HFFc6 (cell line): ENCODE results near the gene UGT2B15. TPM values are rescaled to one million over a fixed set of nuclear protein-coding genes. Genes with fewer than 3 reads are reported as not detected.
"Not testable (repeated sequence)": the region's sequence is repeated elsewhere in the genome, so short reads cannot be mapped to it uniquely, and the experiment has no call there.

Experiments
- DNase-seq: peaks from one replicate; pipeline ENCODE4 v3.0.0-alpha.2; 2018
- H3K27ac Mint-ChIP-seq: 2 replicates; pipeline ENCODE4 v1.8.0; 2020; ENCODE audit warnings: mild to moderate bottlenecking, mixed read lengths
- H3K27me3 Mint-ChIP-seq: 2 replicates; pipeline ENCODE4 v1.8.0; 2021; ENCODE audit warnings: mild to moderate bottlenecking, moderate library complexity, mixed read lengths; ENCODE audit not compliant: insufficient read depth
- H3K36me3 Mint-ChIP-seq: 2 replicates; pipeline ENCODE4 v1.8.0; 2021; ENCODE audit warnings: low read depth, mixed read lengths
- H3K4me1 Mint-ChIP-seq: 2 replicates; pipeline ENCODE4 v1.8.0; 2020; ENCODE audit warnings: low read depth, mixed read lengths
- H3K4me3 Mint-ChIP-seq: 2 replicates; pipeline ENCODE4 v1.8.0; 2020; ENCODE audit warnings: mild to moderate bottlenecking, moderate library complexity, mixed read lengths
- H3K9me3 Mint-ChIP-seq: 2 replicates; pipeline ENCODE4 v1.8.0; 2020; ENCODE audit warnings: mild to moderate bottlenecking, mixed read lengths
- CTCF ChIP-seq: fragments of 200-600 bp; sonication (generic); IDR thresholded peaks from 2 replicates; pipeline ENCODE4 v1.5.0; 2021; ENCODE audit warnings: antibody characterized with exemption, mild to moderate bottlenecking
- total RNA-seq, 6 experiments: library from RNA; stranded (reverse); fragmentation: NEBNext Ultra II Directional; extraction: Animal tissue kit (Norgen Biotek cat#: 25700); gene quantifications; 2 replicates in 1 of 6; 3 replicates in 5 of 6; pipeline ENCODE4 v1.2.3, GENCODE V29; 2021

Gene UGT2B15
- total RNA-seq, 6 experiments from 2014 or later = not detected

DNA sequence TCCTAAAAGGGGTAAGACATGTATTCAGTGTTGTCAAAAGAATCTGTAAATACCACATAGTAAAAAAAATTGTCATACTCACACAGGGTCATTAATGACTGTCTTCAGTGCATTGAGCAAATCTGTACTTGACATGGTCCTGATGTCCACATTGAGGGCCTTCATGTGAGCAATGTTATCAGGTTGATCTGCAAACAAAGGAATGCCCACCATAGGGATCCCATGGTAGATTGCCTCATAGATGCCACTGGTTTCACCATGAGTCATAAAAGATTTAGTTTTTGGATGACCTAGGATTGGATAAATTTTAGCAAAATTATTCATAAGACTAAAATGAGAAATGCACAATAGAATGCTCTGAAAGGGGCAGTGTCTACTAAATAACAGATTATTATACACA, 38.1 kb upstream of the UGT2B15 start:
- H3K27ac Mint-ChIP-seq = no peak overlapping the region
- no peak overlapping the region for H3K4me3 Mint-ChIP-seq
- TF ChIP-seq CTCF = no peak
- H3K36me3 Mint-ChIP-seq = no peaks in the 10 kb centered on the region; the same call in 1 of the 2 replicates
- H3K9me3 Mint-ChIP-seq = peaks cover 16% of the 10 kb centered on the region
- no peaks in the 10 kb centered on the region for H3K27me3 Mint-ChIP-seq
- DNase-seq = no peak
- no peaks in the 10 kb centered on the region for H3K4me1 Mint-ChIP-seq

GRCh38 chr4:68703168-68703567, 32.7 kb upstream of the UGT2B15 start:
- H3K4me1 Mint-ChIP-seq, DNase-seq, H3K27me3 Mint-ChIP-seq, H3K4me3 Mint-ChIP-seq, H3K27ac Mint-ChIP-seq, H3K36me3 Mint-ChIP-seq: not testable (repeated sequence)
- peaks cover 19% of the 10 kb centered on the region for H3K9me3 Mint-ChIP-seq

DNA sequence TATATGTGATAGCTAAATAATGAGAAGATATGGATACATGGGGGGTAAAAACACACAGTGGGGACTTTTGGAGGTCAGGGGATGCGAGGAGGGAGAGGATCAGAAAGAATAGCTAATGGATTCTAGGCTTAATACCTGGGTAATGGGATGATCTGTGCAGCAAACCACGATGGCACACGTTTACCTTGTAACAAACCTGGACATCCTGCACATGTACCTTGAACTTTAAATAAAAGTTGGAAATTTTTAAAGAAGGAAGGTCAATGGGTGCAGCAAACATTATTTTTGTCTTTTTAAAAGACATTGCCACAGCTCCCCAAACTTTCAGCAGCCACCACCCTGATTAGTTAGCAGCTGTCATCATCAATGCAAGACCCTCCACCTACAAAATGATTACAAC, 29.7 kb upstream of the UGT2B15 start:
- peaks cover 26% of the 10 kb centered on the region for H3K9me3 Mint-ChIP-seq
- no peak for TF ChIP-seq CTCF

DNA sequence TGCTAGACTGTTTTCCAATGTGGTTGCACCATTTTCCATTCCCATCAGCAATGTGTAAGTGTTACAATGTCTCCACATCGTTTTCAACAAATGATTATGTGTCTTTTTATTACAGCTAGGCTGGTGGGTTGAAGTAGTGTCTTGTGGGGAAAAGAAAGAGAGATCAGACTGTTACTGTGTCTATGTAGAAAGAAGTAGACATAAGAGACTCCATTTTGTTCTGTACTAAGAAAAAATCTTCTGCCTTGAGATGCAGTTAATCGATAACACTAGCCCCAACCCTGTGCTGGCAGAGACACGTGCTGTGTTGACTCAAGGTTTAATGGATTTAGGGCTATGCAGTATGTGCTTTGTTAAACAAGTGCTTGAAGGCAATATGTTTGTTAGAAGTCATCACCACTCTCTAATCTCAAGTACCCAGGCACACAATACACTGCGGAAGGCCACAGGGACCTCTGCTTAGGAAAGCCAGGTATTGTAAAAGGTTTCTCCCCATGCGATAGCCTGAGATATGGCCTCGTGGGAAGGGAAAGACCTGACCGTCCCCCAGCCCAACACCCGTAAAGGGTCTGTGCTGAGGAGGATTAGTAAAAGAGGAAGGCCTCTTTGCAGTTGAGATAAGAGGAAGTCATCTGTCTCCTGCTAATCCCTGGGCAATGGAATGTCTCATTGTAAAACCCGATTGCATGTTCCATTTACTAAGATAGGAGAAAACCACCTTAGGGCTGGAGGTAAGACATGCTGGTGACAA, 23.0 kb upstream of the UGT2B15 start:
- H3K27me3 Mint-ChIP-seq = no peaks in the 10 kb centered on the region
- no peak for DNase-seq
- no peak for TF ChIP-seq CTCF
- H3K27ac Mint-ChIP-seq = no peak overlapping the region
- H3K36me3 Mint-ChIP-seq = no peaks in the 10 kb centered on the region; the same call in 1 of the 2 replicates
- H3K4me1 Mint-ChIP-seq = no peaks in the 10 kb centered on the region
- H3K4me3 Mint-ChIP-seq = no peak overlapping the region
- peaks cover 33% of the 10 kb centered on the region for H3K9me3 Mint-ChIP-seq

More for the DNA sequence above, 29.7 kb upstream of the UGT2B15 start:
- no peaks in the 10 kb centered on the region for H3K27me3 Mint-ChIP-seq
- H3K4me1 Mint-ChIP-seq = no peaks in the 10 kb centered on the region
- H3K4me3 Mint-ChIP-seq = no peak overlapping the region
- H3K36me3 Mint-ChIP-seq = no peaks in the 10 kb centered on the region; the same call in 1 of the 2 replicates
- no peak overlapping the region for H3K27ac Mint-ChIP-seq
- no peak for DNase-seq

DNA sequence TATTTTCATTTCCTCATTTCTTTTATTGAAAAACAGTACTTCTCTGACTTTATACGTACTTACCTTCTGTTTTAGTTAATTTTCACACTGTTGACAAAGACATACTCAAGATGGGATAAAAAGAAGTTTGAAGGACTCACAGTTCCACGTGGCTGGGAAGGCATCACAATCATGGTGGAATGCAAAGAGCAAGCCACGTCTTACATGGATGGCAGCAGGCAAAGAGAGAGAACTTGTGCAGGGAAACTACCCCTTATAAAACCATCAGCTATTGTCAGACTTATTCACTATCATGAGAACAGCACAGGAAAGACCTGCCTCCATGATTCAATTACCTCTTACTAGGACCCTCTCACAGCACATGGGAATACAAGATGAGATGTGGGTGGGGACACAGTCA, 20.7 kb upstream of the UGT2B15 start:
- H3K36me3 Mint-ChIP-seq = no peaks in the 10 kb centered on the region
- H3K27me3 Mint-ChIP-seq = no peaks in the 10 kb centered on the region
- TF ChIP-seq CTCF = no peak
- peaks cover 25% of the 10 kb centered on the region for H3K9me3 Mint-ChIP-seq
- DNase-seq = no peak
- no peaks in the 10 kb centered on the region for H3K4me1 Mint-ChIP-seq
- no peak overlapping the region for H3K27ac Mint-ChIP-seq
- H3K4me3 Mint-ChIP-seq = no peak overlapping the region

DNA sequence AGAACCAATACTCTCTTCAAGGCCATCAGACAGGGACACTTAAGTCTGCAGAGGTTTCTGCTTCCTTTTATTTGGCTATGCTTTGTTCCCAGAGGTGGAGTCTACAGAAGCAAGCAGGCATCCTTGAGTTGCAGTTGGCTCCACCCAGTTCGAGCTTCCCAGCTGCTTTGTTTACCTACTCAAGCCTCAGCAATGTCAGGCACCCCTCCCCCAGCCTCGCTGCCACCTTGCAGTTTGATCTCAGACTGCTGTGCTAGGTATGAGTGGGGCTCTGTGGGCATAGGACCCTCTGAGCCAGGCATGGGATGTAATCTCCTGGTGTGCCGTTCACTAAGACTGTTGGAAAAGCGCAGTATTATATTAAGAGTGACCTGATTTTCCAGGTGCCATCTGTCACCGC, 12.6 kb upstream of the UGT2B15 start:
- H3K4me3 Mint-ChIP-seq = no peak overlapping the region
- H3K36me3 Mint-ChIP-seq = no peaks in the 10 kb centered on the region
- no peak overlapping the region for H3K27ac Mint-ChIP-seq
- no peak for DNase-seq
- no peaks in the 10 kb centered on the region for H3K4me1 Mint-ChIP-seq
- H3K9me3 Mint-ChIP-seq = peaks cover 25% of the 10 kb centered on the region
- H3K27me3 Mint-ChIP-seq = no peaks in the 10 kb centered on the region
- TF ChIP-seq CTCF = no peak

- not testable (repeated sequence) for H3K27me3 Mint-ChIP-seq, H3K4me3 Mint-ChIP-seq, H3K4me1 Mint-ChIP-seq, DNase-seq, H3K27ac Mint-ChIP-seq, H3K36me3 Mint-ChIP-seq
- peaks cover 35% of the 10 kb centered on the region for H3K9me3 Mint-ChIP-seq
Observed at GRCh38 chr4:68681298-68681697, 10.8 kb upstream of the UGT2B15 start.
